NCI-H187 treated with DMSO at 0.1 percent for 48 hours (cell line): ENCODE data around the gene UPF1.

ENCODE experiments used
- DNase-seq: peaks from one replicate; lab custom pipeline; 2025; lab: John Stamatoyannopoulos, UW

Gene UPF1

DNA sequence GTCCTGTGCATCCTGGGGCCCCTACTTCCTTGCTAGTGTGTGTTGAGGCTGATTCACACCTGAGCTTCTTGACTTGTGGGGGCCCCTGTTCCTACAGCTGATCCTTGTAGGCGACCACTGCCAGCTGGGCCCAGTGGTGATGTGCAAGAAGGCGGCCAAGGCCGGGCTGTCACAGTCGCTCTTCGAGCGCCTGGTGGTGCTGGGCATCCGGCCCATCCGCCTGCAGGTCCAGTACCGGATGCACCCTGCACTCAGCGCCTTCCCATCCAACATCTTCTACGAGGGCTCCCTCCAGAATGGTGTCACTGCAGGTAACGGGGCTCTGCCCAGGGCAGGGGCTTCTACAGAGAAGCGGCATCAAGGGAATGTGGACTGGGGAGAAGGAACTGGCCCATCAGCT, 25.5 kb downstream of the UPF1 start:
- DNase-seq, result no peak

DNA sequence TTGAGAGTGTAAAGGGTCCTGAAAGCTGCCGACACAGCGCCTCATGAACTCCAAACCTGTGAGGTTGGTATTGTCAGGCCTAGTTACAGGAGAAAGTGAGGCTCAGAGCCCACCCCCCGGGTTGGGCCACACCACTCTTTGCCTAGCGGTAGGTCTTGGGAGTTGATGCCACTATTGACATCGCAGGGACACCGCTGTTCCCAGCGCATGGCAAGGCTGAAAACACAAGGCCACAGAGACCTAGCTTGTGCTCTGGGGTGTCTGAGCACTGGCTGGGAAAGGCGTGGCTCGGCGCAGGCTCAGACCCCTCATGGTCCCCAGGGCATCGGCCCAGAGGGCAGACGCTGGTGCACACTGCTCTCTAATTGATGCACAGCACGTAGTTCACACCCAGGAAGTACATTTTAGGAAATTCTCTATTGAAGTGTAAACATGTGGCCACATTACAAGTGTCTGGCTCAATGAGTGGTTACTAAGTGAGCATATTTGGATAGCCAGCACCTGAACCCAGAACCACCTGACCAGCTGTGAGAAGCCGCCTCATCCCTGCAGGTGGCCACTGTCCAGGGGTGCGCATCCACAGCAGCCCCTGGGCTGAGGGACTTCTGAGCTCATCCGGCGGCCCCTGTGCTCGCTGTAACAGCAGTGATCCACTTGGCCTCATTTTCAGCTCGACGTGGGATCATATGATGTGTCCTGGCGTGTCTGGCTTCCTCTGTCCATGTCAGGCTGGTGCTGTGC, 27.3 kb downstream of the UPF1 start:
- DNase-seq, result no peak

DNA sequence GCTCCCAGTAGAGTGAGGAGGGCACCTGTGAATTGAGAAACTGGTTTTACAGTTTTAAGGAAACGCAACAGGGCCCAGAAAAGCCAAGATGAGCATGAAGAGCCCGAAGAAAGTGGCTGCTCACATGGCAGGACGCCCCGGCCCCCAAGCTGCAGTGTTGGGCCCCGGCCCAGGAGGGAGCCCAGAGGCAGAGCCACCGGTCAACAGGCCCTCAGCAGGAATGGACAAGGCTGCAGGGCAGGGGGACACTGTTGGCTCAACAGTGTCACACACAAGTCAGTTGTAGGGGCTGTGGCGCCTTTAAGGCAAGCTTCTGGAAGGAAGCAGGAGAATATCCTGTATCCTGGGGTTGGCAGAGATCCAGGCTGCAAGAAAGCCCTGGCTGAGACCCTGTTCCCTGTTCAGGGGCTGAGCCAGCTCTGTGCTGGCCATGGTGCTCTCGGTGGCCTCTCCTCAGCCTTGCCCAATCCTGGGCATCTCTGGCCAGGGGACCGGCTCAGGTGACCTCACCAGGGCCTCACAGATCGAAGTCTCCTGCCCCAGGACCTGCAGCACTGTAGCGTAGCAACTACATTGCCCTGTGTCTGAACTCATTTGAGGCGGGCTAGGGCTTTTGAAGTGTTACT, 28.0 kb downstream of the UPF1 start:
- DNase-seq, result no peak

DNA sequence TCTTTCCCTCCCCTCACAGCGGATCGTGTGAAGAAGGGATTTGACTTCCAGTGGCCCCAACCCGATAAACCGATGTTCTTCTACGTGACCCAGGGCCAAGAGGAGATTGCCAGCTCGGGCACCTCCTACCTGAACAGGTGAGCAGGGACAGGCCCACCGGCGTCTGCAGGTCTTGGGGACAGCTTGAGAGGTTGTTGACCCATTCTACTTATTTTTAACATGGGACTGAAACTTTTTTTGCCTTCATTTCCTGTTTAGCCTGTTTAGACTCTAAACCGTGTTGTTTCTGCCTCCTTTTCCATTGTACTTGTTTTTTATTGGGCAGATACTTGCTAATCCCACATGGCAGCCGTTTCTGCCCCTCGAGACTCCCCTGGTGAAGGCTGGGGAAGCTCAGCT, 28.5 kb downstream of the UPF1 start:
- DNase-seq, result no peak

DNA sequence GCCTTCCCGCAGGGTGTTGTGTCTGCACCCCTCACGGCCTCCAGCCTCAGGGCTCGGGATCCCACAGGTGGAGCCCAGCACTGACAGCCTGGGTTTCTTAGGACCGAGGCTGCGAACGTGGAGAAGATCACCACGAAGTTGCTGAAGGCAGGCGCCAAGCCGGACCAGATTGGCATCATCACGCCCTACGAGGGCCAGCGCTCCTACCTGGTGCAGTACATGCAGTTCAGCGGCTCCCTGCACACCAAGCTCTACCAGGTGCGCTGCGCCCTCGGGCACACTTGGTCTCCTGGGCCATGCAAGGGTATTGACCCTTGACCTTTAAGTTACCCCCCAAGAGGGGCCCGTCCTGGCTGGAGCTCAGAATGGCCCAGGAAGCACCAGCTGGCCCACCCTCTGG, 29.0 kb downstream of the UPF1 start:
- DNase-seq, result no peak

DNA sequence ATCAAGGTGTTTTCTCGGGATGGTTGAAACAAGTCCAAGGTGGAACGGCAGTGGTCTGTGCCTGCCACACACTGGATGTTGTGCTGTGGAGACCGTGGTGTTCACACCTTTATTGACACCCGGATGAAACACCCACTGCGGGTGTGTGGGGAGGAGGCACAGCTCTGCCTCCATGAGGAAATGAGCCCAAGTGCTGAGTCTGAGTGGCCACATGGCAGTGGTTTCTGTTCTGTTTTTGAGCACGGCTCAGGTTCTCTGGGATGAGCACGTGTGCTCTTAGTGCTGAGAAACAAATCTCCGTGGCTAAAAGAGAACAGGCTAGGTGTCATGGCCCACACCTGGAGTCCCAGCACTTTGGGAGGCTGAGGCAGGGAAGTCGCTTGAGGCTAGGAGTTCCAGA, 29.5 kb downstream of the UPF1 start:
- no peak for DNase-seq

DNA sequence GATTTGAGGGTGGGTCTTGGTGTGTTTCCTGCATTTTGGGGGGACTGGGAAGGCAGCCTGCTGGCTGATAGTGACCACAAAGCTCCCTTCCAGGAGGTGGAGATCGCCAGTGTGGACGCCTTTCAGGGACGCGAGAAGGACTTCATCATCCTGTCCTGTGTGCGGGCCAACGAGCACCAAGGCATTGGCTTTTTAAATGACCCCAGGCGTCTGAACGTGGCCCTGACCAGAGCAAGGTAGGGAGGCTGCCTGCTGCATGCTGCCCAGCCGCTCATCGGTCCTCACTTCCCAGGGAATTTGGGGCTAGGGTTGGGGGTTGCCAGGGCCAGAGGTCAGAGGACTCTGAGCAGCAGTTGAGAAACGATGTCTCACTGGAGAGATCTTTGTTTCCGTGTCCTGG, 30.2 kb downstream of the UPF1 start:
- no peak for DNase-seq

DNA sequence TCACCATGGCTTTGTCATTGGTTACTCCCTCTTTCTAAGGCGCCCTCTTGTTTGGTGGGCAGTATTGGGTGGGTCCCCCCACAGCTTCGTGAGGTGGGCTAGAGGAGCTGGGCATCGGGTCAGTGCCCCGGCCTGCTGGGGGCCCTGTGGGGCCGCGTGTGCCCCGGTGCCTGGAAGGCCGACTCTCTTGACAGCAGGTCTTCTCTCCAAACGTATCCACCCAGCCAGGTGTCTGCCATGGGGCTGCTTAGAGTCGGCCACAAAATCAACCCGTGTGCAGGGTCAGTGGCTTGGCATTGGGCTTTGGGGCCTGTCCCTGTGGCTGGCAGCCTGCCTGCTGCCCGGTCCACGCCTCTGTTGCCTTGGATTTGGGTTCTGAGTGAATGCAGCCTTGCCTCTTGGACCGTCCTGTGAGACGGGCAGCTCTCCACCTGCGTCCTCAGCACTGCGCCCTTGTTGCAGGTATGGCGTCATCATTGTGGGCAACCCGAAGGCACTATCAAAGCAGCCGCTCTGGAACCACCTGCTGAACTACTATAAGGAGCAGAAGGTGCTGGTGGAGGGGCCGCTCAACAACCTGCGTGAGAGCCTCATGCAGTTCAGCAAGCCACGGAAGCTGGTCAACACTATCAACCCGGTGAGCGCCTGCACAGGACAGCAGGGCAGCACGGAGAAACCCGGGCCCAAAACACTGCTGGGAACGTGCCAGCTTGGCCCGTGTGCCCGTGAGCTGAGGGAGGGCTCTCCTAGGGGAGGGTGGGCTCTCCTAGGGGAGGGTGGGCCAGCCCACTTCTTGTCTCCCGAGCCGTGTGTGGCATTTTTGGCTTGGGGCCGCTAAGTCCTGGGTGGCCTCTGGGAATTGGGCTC, 31.4 kb downstream of the UPF1 start:
- DNase-seq, result no peak

DNA sequence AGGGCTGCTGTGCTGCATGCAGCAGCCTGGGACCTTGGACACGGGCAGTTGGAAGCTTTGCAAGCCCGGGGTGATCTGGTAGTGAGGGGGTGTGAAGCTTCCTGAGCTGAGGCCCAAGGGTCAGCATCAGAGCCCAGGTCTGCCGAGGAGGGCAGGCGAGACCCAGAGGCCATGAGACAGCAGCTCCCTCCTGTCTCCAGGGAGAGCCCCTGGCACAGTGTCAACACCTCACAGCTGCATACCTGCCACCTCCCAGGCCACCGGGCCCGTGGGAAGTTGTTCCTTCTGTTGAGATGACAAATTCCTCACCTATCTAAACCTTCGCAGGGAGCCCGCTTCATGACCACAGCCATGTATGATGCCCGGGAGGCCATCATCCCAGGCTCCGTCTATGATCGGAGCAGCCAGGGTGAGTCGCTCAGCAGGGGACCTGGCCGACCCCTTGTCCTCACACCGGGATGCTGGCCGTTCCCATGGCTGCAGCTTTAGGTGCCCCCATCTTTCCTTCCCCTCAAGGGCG, 32.1 kb downstream of the UPF1 start:
- no peak for DNase-seq

DNA sequence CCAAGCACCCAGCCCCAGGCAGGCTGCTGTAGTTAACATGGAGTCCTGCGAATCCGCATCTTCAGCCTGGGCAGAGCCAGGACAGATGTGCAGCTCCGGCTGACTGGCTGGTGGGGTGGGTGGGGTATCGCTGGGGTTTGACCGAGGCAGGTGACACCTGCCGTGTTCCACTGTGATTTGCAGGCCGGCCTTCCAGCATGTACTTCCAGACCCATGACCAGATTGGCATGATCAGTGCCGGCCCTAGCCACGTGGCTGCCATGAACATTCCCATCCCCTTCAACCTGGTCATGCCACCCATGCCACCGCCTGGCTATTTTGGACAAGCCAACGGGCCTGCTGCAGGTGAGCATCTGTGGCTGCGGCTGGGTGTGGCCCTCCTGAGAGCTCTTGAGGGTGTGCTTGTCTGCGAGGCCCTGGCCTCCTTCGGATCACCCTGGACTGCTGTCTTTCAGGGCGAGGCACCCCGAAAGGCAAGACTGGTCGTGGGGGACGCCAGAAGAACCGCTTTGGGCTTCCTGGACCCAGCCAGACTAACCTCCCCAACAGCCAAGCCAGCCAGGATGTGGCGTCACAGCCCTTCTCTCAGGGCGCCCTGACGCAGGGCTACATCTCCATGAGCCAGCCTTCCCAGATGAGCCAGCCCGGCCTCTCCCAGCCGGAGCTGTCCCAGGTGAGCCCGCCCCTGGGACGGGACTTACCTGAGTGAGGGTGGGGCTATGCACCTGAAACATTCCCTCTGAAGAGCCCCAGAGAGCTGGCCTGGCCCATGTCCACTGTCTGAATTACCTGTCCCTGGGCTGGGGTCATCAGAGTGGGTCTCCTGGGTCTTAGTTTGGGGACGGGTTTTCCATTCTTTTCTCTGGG, 33.6 kb downstream of the UPF1 start:
- DNase-seq, result no peak

DNA sequence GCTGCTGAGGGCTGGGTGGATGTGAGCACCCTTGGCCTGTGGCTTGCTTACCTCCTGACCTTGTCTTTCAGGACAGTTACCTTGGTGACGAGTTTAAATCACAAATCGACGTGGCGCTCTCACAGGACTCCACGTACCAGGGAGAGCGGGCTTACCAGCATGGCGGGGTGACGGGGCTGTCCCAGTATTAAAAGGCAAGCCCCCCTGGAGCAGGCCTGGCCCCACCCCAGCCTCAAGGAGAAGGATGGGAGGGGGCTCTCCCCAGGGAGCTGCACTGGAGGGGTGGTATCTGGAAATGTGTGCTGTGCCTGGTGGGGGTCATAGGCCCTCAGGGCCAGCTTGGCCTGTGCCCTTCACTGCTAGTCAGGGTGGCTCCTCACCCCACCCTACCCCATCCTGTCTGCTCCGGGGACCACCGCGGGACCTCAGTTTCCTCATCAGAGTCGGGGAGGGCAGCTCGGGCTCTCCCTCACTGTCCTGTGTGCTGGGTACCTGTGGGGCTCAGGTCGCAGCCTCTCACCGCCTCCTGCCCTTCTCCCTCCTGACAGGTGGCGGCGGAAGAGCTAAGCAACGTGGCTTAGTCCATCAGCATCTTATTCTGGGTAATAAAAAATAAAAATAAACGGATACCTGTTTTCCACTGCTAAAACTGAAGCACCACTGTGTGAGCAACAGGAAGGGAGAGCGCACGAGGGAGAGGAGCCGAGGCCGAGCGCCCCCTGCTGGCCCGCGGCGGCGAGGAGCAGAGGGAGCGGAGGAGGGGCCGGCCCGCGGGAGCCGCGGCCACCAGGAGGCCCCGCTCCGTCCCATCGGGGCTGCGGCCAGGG, 34.4 kb downstream of the UPF1 start:
- no peak for DNase-seq

DNA sequence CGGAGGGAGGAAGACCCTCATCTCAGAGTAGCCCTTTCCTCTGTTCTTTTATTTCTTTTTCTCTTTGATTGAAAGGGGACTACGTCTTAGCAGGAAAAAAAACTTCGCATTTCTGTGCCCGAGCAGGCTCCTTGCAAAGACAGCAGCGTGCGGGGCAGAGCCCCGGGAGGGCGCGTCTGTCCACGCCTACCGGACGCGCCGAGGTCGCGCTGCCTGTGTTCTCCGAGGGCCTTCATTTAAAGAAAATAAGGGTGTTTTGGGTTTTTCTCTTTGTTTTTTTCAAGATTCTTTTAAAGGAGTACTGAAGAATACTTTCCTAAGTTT, 35.0 kb downstream of the UPF1 start:
- DNase-seq, result no peak

DNA sequence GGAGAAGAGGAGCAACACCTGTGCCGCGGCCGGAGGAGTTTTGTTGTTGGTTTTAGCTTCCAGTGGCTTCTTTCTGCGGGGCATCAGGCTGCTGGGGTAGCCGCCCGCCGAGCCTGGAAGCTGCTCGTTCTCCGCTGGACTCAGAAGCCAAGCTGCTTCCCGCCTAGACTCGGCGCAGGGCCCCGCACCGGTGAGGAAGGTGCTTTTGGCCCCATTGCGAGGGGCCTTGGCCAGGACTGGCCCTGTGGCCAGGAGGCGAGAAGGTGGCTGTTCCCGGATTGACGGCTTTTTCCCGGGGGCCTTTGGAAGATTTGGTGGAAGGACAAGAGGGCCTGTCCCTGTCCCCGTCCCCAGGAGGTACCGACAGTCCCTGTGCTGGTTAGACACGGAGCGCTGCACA, 35.4 kb downstream of the UPF1 start:
- no peak for DNase-seq

DNA sequence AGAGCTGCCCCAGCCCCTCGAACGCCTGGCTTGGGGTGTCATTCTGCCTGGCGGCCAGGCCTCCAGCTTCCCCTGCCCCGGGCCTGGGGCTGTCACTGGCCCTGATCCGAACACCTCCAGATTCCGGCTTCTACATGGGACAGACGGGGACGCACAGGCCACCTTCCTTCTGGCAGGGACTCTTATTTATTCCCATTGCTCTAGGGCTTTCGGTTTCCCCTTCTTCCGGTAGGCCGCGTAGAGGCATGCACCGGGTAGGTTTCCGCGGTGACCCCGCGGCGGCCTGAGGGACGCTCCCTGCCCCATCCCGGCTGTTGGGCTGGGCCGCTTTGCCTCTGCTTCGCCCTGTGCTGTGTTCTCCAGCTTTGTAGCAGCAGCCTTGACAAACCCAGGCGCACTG, 36.0 kb downstream of the UPF1 start:
- no peak for DNase-seq

DNA sequence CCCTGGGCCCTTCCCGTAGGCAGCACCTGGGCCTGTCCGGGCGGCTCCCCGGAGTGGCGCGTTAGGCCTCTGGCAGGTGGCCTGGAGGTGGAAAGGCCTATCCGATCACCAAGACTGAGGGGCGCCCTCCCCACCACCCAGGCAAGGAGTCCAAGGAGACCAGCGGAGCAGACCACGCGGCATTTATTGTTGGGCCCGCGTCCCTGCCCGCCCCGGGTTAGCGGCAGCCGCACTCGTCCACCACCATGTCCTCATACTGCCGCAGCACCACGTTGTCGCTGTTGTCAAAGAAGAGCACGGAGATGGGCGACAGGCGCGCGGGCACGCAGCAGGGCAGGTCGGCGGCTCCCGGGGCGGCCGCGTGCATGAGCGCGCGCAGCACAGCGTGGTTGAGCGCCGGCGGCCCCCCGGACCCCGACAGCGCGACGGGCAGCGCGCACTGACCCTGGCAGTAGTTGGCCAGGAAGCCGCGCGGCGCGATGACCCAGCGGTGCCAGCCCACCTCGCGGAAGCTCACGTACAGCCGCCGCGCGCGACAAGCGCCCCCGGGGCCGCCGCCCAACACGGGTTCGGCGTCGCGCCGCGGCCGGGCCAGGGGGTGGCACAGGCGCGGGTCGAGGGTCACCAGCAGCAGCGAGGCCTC, 36.7 kb downstream of the UPF1 start:
- no peak for DNase-seq

DNA sequence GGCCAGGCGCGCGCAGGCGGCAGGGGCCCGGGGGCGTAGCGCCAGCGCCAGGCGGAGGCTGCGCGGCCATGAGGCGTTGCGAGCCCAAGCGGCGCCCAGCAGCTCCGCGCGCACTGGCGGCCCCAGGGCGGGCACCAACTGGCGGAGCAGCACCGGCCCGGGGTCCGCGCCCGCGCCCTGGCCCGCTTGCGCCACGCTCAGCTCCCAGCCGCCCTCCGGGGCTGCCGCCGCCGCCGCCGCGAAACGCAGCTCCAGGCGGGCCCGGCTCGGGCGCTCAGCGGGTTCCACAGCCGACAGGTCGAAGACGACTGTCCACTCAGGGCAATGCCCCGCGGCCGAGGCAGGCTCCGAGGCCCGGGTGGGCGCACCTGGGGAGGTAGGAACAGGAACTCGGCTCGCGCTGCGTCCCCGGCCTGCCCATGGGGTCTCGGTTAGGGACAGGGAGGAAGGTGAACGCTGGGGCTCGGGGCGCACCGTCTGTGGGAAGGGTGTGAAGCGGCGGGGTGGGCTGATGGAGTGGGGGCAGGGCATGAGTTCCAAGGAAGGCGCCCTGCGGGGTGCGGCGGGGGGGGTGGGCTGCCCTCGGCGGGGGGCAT, 37.4 kb downstream of the UPF1 start:
- no peak for DNase-seq

DNA sequence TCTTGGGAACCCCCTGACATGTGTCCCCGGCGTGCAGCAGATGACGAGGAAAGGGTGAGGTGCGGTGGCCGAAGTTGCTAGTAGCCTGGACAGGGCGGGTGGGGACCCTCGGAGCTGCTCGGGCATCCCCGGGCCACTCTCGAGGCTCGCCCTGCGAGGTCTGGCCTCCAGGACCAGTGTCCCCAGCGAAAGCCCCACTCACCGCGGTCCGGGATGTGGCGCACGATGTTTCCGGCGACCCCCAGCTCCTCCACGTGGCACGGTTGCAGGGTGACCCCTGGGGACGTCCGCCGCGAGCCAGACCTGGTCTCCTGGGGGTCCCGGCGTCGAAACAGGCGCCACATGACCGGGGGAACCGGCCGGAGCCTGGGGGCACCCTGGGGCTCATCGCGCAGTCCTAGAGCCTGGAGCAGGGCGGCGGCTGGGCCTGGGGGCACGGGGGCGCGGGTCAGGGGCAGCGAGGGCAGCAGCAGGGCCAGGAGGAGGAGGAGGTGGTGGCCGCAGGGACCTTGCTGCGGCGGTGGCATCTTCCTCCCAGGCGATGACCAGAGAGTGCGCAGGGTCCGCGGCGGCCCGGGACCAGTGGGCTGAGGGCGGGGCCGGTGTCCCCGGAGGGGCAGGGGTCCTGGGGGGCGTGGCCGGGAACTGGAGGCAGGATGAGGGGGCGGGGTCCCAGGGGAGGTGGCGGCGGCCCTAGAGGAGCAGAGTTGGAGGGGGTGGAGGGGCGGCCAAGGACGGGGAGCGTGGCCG, 38.2 kb downstream of the UPF1 start:
- DNase-seq, result no peak

DNA sequence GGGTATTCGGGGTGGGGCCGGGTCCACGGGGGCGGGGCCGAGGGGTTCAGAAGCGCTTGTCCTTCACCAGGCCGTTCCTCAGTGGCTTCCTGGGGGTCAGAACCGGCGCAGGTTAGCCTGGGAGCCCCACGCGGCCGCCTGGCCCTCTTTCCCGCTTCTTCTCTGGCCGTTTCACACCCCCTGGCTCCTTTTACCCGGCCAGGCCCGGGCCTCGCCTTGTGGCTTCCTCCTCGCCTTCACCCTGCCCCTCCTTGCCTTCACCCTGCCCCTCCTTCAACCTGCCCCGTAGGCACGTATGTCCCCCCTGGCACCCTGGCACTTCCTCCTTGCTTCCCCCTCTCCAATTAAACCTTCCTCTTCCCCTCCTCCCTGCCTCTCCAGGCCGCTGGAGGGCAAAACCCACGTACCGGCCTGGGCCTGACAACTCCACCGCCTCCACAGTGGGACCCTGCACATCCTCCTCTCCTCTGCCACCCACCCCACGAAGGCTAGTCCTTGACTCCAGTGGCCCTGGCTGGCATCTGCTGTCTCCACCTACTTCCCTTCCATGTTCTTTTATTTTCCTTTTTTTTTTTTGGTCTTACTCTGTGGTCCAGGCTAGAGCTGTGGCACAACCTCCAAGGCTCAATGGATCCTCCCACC, 38.9 kb downstream of the UPF1 start:
- no peak for DNase-seq

DNA sequence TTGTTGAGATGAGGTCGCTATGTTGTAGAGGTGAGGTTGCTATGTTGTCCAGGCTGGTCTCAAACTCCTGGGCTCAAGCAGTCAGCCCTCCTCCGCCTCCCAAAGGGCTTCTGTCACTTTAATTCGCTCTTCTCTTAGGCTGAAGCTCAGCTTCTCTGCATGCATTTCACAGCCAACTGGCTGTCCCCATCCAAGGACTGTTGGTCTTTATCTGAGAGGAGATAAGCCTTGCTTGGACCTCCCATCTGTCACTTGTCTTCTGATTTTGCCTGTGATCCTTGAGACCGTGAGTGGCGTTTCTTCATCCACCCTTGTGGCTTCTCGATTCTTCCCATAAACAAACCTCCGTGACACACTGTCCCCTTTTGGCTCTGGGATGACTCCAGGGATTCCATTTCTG, 39.8 kb downstream of the UPF1 start:
- DNase-seq, result no peak
